Astrocyte of the spinal cord (primary cell): Measurements from ENCODE around the gene SMAD7.

Experiments used
- DNase-seq: peaks from one replicate; pipeline ENCODE4 v3.0.0; 2011; ENCODE audit warnings: low read depth, low spot score
- H3K4me3 ChIP-seq: 2 replicates; pipeline ENCODE4 v1.5.1; 2011; ENCODE audit warnings: low read depth, mild to moderate bottlenecking, low read length, moderate library complexity
- in situ Hi-C: cut with HindIII; loops from 2 replicates; pipeline ENCODE4 v1.10.0; 2017; ENCODE audit warnings: low sequenced_read_pairs
- TF ChIP-seq, protein P1 (sequence below): IDR thresholded peaks from 2 replicates; pipeline ENCODE4 v1.5.1; 2012; ENCODE audit warnings: low read depth, mild to moderate bottlenecking, low read length, inconsistent platforms

The SMAD7 gene

DNA sequence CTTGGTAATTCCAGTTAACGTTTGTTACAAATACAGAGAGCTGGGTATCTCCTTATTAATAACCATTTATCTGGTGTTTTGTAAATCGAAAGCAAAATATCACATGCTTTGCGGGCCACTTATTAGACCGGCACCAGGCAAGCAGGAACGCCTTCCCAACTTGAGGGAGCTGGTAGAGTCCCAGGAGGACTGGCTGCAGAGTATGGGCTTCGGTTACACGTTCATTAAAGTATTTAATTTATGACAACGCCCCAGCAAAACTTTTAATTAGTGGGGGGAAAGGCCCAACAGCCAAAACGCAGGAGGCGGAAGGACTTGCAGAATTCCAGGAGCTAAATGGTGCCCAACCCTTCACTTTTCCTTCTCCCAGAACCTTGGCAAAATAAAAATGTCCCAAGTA lies 3.7 kb downstream of the SMAD7 start:
- H3K4me3 ChIP-seq, result peak overlapping the region; percentile 95
- in situ Hi-C loops, result no loop called here
- no peak for DNase-seq
- TF ChIP-seq, protein P1, sequence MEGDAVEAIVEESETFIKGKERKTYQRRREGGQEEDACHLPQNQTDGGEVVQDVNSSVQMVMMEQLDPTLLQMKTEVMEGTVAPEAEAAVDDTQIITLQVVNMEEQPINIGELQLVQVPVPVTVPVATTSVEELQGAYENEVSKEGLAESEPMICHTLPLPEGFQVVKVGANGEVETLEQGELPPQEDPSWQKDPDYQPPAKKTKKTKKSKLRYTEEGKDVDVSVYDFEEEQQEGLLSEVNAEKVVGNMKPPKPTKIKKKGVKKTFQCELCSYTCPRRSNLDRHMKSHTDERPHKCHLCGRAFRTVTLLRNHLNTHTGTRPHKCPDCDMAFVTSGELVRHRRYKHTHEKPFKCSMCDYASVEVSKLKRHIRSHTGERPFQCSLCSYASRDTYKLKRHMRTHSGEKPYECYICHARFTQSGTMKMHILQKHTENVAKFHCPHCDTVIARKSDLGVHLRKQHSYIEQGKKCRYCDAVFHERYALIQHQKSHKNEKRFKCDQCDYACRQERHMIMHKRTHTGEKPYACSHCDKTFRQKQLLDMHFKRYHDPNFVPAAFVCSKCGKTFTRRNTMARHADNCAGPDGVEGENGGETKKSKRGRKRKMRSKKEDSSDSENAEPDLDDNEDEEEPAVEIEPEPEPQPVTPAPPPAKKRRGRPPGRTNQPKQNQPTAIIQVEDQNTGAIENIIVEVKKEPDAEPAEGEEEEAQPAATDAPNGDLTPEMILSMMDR, result no peak

- TF ChIP-seq, protein P1, result no peak
- DNase-seq, result peak; percentile 69
- in situ Hi-C loops, result no loop called here
- H3K4me3 ChIP-seq, result peak overlapping the region; percentile 95
These were observed 4.4 kb downstream of the SMAD7 start for GRCh38 chr18:48946329-48946835.

DNA sequence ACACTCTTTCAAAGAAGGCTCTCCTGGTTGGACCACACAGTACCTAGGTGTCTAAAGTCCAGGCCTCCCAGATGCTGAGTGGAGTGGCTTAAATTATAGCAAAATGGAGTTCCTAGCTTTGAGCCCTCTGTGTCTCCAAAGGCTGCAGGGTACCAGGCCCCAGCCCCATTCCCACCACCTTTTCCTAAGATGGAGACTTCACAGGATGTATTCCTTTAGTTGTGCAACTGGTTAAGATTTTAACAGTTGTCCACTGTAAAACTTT lies 4.9 kb downstream of the SMAD7 start:
- DNase-seq, result no peak

GRCh38 chr18:48944634-48945033 lies 6.1 kb downstream of the SMAD7 start:
- in situ Hi-C loops, result no loop called here
- H3K4me3 ChIP-seq, result no peak overlapping the region
- DNase-seq, result peak; percentile 60
- TF ChIP-seq, protein P1, result no peak

More for the DNA sequence above, 4.9 kb downstream of the SMAD7 start:
- TF ChIP-seq, protein P1, result no peak
- no peak overlapping the region for H3K4me3 ChIP-seq
- in situ Hi-C loops, result no loop called here

- in situ Hi-C loops, result no loop called here
- H3K4me3 ChIP-seq, result no peak overlapping the region
- DNase-seq, result no peak
- TF ChIP-seq, protein P1, result no peak
These were observed 6.8 kb downstream of the SMAD7 start for GRCh38 chr18:48943736-48944527.

DNA sequence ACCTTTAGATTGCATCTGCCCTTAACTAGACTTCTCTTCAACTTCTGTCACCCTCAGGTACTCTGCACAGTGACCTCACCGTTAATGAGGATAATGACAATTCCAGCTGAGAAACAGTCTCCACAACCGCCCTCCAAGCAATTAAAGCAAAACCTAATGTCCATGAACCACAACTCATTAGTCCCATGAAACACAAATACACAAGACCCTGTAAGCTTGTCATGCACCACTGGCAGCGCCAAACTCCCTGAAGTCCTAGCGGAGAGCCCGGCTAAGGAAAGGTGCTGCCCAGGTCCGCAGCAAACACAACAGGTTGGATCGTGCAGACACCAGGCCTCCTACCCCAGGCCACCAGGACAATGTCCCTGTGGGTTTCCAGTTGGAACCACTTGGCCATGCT lies 7.4 kb downstream of the SMAD7 start:
- in situ Hi-C loops, result no loop called here
- TF ChIP-seq, protein P1, result no peak
- H3K4me3 ChIP-seq, result peak overlapping the region; percentile 10
- no peak for DNase-seq
